Smooth muscle cell (in vitro differentiated cells): ENCODE measurements around the gene BCL6. TPM values are rescaled to one million over a fixed set of nuclear protein-coding genes. Genes with fewer than 3 reads are reported as not detected.

Source experiments
- DNase-seq: peaks from one replicate; lab custom pipeline; 2025; ENCODE audit not compliant: unreplicated experiment; lab: John Stamatoyannopoulos, UW
- H2AFZ ChIP-seq: fragments of 200-600 bp; sonication (generic); 2 replicates; pipeline ENCODE4 v1.6.0; 2016; ENCODE audit warnings: antibody characterized with exemption, low read depth, mild to moderate bottlenecking
- H3F3A ChIP-seq: fragments of 200-600 bp; sonication (generic); 2 replicates; pipeline ENCODE4 v1.6.0; 2017; ENCODE audit warnings: antibody characterized with exemption, low read depth
- H3K27ac ChIP-seq: fragments of 200-600 bp; sonication (generic); 2 replicates; pipeline ENCODE4 v1.5.1; 2016; ENCODE audit warnings: low read depth, mild to moderate bottlenecking
- H3K27me3 ChIP-seq: fragments of 200-600 bp; sonication (generic); 2 replicates; pipeline ENCODE4 v1.6.1; 2016; ENCODE audit warnings: low read depth, mild to moderate bottlenecking
- H3K36me3 ChIP-seq: fragments of 200-600 bp; sonication (generic); 2 replicates; pipeline ENCODE4 v1.5.1; 2016; ENCODE audit warnings: low read depth
- H3K4me1 ChIP-seq: fragments of 200-600 bp; sonication (generic); 2 replicates; pipeline ENCODE4 v1.5.1; 2016; ENCODE audit warnings: low read depth
- H3K4me2 ChIP-seq: fragments of 200-600 bp; sonication (generic); 2 replicates; pipeline ENCODE4 v1.6.0; 2016; ENCODE audit warnings: mild to moderate bottlenecking
- H3K4me3 ChIP-seq: fragments of 200-600 bp; sonication (generic); 2 replicates; pipeline ENCODE4 v1.5.1; 2016; ENCODE audit warnings: mild to moderate bottlenecking
- H3K79me2 ChIP-seq: fragments of 200-600 bp; sonication (generic); 2 replicates; pipeline ENCODE4 v1.6.0; 2016; ENCODE audit warnings: low read depth, mild to moderate bottlenecking
- H3K9ac ChIP-seq: fragments of 200-600 bp; sonication (generic); 2 replicates; pipeline ENCODE4 v1.6.0; 2016; ENCODE audit warnings: low read depth
- H3K9me3 ChIP-seq: fragments of 200-600 bp; sonication (generic); replicated peaks from 2 replicates; pipeline ENCODE4 v1.5.1; 2016; ENCODE audit warnings: low read depth
- H4K20me1 ChIP-seq: fragments of 200-600 bp; sonication (generic); 2 replicates; pipeline ENCODE4 v1.6.0; 2016; ENCODE audit warnings: low read depth
- WGBS: methylation state at CpG from one replicate; pipeline ENCODE4 v1.1.7; 2016; ENCODE audit warnings: low lambda C conversion rate; 5-methylcytosine and 5-hydroxymethylcytosine counted together
- polyA plus RNA-seq: library from polyadenylated mRNA; unstranded; fragments of >200 nt; fragmentation: Nextera tagmentation; extraction: Ambion mirVana; gene quantifications from 2 replicates; pipeline ENCODE4 v1.2.1, GENCODE V29; 2016
- total RNA-seq: library from RNA; depleted of rRNA; stranded (reverse); fragments of >200 nt; gene quantifications from 2 replicates; pipeline ENCODE4 v1.2.3, GENCODE V29; 2014
- TF ChIP-seq, protein P1 (sequence below): fragments of 200-600 bp; sonication (generic); IDR thresholded peaks from 2 replicates; pipeline ENCODE4 v1.5.1; 2017; ENCODE audit warnings: borderline replicate concordance, mild to moderate bottlenecking, antibody characterized with exemption; ENCODE audit not compliant: insufficient read depth, poor library complexity, severe bottlenecking

Gene BCL6
- total and polyA plus RNA-seq, 2 experiments from 2014 or later, result 18.3 to 39.1 TPM

DNA sequence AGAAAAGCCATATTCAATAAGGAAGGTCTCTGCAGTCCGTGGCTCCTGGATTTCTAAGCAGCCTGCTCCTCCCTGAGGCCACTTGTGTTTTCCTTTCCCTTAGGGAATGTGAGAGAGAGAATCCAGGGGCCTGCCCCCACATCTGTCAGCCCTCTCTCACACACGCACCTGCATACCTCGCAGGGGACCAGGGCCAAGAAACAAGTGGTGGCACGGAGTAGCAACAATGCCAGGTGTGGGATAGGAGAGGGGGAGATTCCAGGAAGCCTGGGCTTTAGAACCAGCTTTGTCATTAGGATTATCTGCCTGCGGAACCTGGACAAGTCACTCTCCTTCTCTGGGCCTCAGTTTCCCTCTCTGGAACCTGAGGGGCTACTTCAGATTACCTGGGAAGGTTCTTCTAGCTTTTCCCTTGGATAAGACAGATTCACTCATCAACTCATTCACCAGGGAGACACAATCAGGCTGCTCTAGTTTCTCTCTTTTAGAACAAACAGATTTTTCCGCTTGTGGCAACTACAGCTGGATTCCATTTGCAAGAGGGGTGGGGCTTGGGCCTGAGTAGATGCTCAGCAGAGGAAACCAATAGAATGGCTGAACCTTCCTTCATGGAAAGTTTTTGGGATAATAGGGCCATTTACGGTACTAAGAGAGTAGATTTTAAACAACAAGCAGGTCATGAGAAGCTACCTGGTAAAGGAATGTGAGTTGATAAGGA is 19.5 kb downstream of the BCL6 start:
- no peaks in the 10 kb centered on the region for H3K9me3 ChIP-seq
- no peak overlapping the region for H3K9ac ChIP-seq
- H3K4me3 ChIP-seq, result no peak overlapping the region
- H3K4me1 ChIP-seq, result no peaks in the 10 kb centered on the region
- H3K36me3 ChIP-seq, result peaks cover 45% of the 10 kb centered on the region
- no peaks in the 10 kb centered on the region for H3K27me3 ChIP-seq
- TF ChIP-seq, protein P1, sequence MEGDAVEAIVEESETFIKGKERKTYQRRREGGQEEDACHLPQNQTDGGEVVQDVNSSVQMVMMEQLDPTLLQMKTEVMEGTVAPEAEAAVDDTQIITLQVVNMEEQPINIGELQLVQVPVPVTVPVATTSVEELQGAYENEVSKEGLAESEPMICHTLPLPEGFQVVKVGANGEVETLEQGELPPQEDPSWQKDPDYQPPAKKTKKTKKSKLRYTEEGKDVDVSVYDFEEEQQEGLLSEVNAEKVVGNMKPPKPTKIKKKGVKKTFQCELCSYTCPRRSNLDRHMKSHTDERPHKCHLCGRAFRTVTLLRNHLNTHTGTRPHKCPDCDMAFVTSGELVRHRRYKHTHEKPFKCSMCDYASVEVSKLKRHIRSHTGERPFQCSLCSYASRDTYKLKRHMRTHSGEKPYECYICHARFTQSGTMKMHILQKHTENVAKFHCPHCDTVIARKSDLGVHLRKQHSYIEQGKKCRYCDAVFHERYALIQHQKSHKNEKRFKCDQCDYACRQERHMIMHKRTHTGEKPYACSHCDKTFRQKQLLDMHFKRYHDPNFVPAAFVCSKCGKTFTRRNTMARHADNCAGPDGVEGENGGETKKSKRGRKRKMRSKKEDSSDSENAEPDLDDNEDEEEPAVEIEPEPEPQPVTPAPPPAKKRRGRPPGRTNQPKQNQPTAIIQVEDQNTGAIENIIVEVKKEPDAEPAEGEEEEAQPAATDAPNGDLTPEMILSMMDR, result no peak
- H2AFZ ChIP-seq, result no peak overlapping the region
- no peak overlapping the region for H3K27ac ChIP-seq
- H3K79me2 ChIP-seq, result no peaks in the 10 kb centered on the region
- DNase-seq, result no peak
- no peak overlapping the region for H3K4me2 ChIP-seq
- 92% methylated on average over 7 of the region's 7 CpGs for WGBS
- H4K20me1 ChIP-seq, result peaks cover 49% of the 10 kb centered on the region
- H3F3A ChIP-seq, result no peaks in the 10 kb centered on the region

DNA sequence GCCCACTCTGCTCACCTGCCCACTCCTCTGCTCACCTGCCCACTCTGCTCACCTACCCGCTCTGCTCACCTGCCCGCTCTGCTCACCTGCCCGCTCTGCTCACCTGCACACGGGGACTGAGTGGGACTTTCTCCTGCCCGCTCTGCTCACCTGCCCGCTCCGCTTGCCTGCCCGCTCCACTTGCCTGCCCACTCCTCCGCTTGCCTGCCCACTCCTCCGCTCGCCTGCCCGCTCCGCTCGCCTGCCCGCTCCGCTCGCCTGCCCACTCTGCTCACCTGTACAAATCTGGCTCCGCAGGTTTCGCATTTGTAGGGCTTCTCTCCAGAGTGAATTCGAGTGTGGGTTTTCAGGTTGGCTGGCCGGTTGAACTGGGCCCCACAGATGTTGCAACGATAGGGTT is 20.0 kb downstream of the BCL6 start:
- 97% methylated on average over 22 of the region's 22 CpGs for WGBS
- no peaks in the 10 kb centered on the region for H3F3A ChIP-seq
- peaks cover 42% of the 10 kb centered on the region for H3K36me3 ChIP-seq
- H3K9ac ChIP-seq, result no peak overlapping the region
- H3K9me3 ChIP-seq, result no peaks in the 10 kb centered on the region
- no peaks in the 10 kb centered on the region for H3K27me3 ChIP-seq
- no peak overlapping the region for H3K4me2 ChIP-seq
- DNase-seq, result no peak
- H3K79me2 ChIP-seq, result no peaks in the 10 kb centered on the region
- TF ChIP-seq, protein P1, result no peak
- H3K4me3 ChIP-seq, result no peak overlapping the region
- no peak overlapping the region for H2AFZ ChIP-seq
- H3K4me1 ChIP-seq, result no peaks in the 10 kb centered on the region
- peaks cover 46% of the 10 kb centered on the region for H4K20me1 ChIP-seq
- H3K27ac ChIP-seq, result no peak overlapping the region

DNA sequence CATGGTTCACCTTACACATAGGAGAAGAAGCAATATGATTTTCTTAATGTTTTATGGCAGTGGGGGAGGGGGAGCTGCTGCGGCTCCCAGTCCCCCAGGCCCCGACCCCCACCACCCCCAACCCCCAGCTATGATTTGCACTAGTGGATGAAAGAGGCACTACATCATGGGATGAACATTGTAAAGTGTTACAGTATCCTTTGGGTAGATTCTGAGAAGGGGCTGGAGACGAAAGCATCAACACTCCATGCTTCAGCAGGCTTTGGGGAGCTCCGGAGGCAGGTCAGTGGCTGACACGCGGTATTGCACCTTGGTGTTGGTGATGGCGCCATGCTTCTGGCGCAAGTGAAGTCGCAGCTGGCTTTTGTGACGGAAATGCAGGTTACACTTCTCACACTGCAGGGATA is 23.1 kb downstream of the BCL6 start:
- Histone ChIP-seq H3K4me3 (no peak overlapping the region), H2AFZ (no peak overlapping the region), H4K20me1 (peaks cover 19% of the 10 kb centered on the region), H3K9me3 (no peaks in the 10 kb centered on the region), H3K27me3 (no peaks in the 10 kb centered on the region), H3F3A (no peaks in the 10 kb centered on the region), H3K27ac (no peak overlapping the region), H3K9ac (no peak overlapping the region), H3K4me1 (peaks cover 4% of the 10 kb centered on the region), H3K36me3 (peaks cover 26% of the 10 kb centered on the region), H3K4me2 (no peak overlapping the region), H3K79me2 (no peaks in the 10 kb centered on the region)
- TF ChIP-seq, protein P1, result no peak
- 92% methylated on average over 10 of the region's 10 CpGs for WGBS
- no peak for DNase-seq

DNA sequence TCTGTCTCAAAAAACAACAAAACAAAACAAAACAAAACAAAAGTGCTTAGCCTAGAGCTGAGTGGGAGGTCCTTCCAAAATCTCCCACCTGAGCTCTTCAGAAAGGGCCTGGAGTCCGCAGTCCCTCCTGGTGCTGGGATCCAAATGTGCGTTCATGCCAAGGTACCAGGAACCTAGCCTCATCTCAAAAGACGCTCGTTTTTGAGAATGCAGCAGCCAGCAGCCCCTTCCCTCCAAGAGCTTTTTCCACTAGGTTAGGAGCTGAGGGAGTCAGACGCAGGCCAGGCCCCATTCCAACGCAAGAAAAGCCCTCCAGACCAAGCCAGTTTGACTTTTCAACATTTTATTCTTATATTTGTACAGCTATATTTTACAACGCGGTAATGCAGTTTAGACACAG is 24.2 kb downstream of the BCL6 start:
- TF ChIP-seq, protein P1, result no peak
- peaks cover 8% of the 10 kb centered on the region for H4K20me1 ChIP-seq
- no peak overlapping the region for H3K4me3 ChIP-seq
- H3K4me2 ChIP-seq, result no peak overlapping the region
- H3K36me3 ChIP-seq, result peaks cover 22% of the 10 kb centered on the region
- no peak overlapping the region for H3K9ac ChIP-seq
- no peak overlapping the region for H2AFZ ChIP-seq
- 92% methylated on average over 8 of the region's 8 CpGs for WGBS
- no peak overlapping the region for H3K27ac ChIP-seq
- DNase-seq, result no peak
- H3F3A ChIP-seq, result no peaks in the 10 kb centered on the region
- H3K9me3 ChIP-seq, result no peaks in the 10 kb centered on the region
- H3K27me3 ChIP-seq, result no peaks in the 10 kb centered on the region
- no peaks in the 10 kb centered on the region for H3K79me2 ChIP-seq
- H3K4me1 ChIP-seq, result peaks cover 4% of the 10 kb centered on the region
